Jurkat, Clone E6-1 (cell line): Measurements from ENCODE around the gene TMC8.
"Not testable (repeated sequence)": the region's sequence is repeated elsewhere in the genome, so short reads cannot be mapped to it uniquely, and the experiment has no call there.

Experiments used
- DNase-seq: peaks from one replicate; pipeline ENCODE4 v3.0.0-alpha.2; 2011; ENCODE audit warnings: low read depth, low spot score
- H3K4me3 ChIP-seq: 2 replicates; pipeline ENCODE4 v1.5.1; 2011; ENCODE audit warnings: mild to moderate bottlenecking, low read length, control low read depth, moderate library complexity

TMC8 gene

DNA sequence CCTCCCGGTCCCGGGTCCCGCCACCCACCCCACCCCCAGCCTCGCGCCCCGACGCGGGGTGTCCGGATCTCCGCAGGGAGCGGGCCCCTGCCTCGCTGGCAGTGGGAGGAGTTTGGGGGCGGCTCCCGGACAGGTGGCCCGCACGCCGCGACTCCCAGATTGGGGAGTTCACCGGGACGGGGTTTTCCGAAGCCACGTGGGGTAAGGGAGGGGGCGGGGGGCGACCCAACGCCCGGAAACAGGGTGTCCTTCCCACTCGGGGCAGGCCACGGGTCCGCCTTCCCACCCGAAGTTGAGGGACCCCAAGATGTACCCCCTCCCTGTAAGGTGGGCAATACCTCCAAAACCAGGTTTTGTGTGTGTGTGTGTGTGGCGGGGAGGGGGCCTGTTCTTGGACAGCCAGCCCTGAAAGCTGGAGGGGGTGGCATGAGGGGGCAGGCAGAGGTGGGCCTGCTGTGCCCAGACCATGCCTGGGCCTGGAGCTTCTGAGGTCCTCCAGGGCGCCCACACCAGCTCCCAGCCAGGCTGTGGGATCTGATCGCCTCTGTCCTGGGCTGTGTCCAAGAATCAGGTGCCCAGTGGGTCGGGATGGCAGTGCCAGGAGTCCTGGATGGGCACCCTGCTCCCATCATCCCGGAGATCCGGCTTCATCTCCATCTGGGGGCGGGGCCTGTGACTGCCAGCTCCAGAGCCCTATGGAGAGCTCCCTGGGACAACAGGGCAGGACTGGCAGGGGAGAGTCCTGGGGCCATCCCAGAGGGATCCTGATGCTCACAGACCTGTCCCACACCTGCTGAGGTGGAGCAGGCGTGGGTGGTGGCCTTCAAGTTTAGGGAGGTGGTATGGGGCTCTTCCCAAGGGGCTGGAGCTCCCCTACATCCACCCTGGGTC, 38.6 kb downstream of the TMC8 start:
- H3K4me3 ChIP-seq: peak overlapping the region; percentile 60
- DNase-seq: no peak

GRCh38 chr17:78170692-78171590, 40.4 kb downstream of the TMC8 start:
- no peak overlapping the region for H3K4me3 ChIP-seq
- DNase-seq: no peak

- DNase-seq, H3K4me3 ChIP-seq: not testable (repeated sequence)
These were observed 41.1 kb downstream of the TMC8 start for GRCh38 chr17:78171591-78172248.

DNA sequence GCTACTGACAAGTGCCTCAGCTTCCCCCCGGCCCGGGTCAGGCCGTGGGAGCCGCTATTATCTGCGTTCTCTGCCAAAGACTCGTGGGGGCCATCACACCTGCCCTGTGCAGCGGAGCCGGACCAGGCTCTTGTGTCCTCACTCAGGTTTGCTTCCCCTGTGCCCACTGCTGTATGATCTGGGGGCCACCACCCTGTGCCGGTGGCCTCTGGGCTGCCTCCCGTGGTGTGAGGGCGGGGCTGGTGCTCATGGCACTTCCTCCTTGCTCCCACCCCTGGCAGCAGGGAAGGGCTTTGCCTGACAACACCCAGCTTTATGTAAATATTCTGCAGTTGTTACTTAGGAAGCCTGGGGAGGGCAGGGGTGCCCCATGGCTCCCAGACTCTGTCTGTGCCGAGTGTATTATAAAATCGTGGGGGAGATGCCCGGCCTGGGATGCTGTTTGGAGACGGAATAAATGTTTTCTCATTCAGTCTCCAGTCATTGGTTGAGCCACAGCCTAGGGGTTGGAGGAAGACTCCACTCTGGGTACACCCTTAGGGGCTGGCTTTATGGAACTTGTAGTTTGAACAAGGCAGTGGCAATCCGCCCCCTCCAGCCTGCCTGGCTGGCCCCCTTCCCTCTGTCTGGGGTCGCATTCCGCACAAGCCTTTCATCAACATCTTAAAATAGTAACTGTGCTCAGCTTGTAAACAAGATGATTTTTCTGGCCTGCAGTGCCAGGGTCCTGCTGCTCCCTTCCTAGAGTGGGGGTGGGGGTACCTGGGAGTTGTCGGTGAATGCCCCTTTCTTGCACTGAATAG, 41.9 kb downstream of the TMC8 start:
- no peak overlapping the region for H3K4me3 ChIP-seq
- DNase-seq: no peak

DNA sequence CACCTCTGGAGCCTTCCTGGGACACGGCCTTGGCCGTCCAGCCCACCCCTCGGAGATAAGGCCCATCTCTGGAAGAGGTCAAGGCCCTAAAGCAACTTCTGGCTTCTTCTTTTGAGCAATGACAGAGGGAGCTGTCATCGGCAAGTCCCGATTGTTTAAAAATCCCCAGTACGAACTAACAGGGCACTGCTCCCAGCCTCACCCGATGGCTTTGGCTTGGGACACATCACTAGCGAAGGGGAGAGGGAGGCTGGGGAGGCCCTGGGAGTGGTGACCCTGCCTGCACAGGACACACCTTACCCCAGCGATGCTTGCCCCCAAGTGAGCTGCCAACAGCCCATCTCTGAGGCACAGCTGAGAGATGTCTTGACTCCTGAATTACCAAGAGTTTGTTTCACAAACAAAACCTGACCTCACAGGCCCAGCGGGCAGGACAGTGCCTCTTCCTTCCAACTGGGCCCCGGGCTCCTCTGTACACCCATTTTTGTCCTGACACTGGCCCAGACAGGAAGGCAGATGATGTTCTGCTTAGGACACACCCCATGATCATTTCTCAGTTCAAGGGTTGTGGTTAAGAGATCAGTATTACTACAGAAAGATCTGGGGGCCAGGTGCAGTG, 42.6 kb downstream of the TMC8 start:
- no peak overlapping the region for H3K4me3 ChIP-seq

DNA sequence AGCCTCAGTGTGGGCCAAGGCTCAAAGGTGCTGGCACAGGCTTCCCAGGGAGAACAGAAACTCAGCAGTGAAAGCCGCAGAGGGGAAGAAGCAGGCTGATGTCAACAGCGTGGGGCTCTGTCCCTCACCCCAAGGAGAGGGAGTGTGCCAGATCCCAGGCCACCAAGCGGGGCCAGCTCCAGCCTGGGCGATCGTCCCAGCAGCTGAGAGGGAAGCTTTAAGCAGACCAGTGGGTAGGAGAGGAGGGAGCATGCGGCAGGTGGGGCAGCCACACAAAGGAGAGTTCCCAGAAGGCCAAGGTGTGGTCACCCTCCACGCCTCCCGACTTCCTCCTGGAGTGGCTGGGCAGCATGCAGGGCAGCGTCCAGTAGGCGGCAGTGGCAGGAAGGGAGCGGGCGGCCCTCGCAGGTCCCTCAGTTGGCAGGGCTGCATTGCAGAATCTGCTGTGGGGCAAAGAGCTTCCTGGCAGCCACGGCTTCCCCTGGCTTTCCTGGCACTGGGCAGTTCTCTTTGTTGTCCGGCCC, 43.8 kb downstream of the TMC8 start:
- no peak for DNase-seq
- no peak overlapping the region for H3K4me3 ChIP-seq

More for the DNA sequence above, 42.6 kb downstream of the TMC8 start:
- peak; percentile 11 for DNase-seq

DNA sequence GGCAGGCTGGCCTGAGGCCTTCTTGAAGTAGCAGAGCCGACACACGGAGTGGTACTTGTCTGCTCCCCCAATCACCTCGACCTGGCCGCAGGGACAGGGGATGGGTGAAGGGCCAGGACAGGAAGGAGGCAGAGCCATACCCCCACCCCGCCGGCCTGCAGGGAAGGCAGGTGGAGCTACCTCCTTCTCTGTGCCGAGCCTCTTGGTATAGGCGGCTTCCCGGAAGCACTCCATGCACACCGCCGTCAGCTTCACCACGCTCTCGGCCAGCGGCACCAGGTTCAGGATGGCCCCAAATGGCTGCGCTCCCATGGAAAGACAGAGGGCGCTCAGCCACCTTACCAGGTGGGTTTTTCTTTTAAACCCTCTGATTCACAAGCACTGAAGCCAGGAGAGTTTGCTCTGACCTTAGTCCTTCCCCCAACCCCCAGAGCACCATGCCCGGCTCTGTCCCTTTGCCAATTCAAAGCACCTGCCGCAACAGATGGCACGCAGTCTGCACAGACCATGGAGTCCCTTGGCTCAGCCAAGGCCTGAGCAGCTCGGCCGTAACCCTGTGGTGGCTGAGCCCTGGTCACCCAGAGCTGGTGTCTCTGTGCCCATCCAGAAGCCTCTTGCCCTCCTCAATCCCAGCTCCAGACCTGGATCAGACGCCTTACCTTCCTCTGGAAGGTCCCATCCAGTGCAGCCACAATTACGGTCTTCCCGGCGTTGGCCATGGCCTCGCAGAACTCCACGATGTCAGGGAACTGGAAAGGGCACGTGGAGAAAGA, 44.5 kb downstream of the TMC8 start:
- DNase-seq: no peak
- H3K4me3 ChIP-seq: no peak overlapping the region

- no peak for DNase-seq
- no peak overlapping the region for H3K4me3 ChIP-seq
These were observed 45.0 kb downstream of the TMC8 start for GRCh38 chr17:78175643-78175981.

- peak; percentile 42 for DNase-seq
- no peak overlapping the region for H3K4me3 ChIP-seq
These were observed 46.0 kb downstream of the TMC8 start for GRCh38 chr17:78176548-78177025.

DNA sequence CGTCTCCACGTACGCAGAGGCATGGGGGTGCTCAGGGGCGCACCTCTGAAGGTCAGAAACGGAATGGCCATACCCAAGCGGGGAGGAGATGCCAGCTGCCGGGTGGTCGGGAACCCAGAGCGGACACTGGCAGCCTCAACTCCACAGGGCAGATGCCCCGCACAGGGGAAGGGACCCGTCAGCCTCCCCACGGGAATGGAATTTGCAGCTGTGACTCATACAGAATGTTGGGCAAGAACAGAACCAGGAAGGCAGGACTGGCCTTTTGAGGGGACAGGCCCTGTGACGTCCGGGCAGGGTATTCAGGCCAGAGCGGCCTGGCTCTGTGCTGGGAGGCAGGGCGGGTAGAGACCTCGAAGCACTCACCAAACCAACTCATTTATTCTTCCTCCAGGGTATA, 48.8 kb downstream of the TMC8 start:
- DNase-seq: no peak
- no peak overlapping the region for H3K4me3 ChIP-seq

- no peak for DNase-seq
- no peak overlapping the region for H3K4me3 ChIP-seq
These were observed 49.5 kb downstream of the TMC8 start for GRCh38 chr17:78180083-78180482.

GRCh38 chr17:78180508-78180907, 49.9 kb downstream of the TMC8 start:
- no peak for DNase-seq
- no peak overlapping the region for H3K4me3 ChIP-seq

- H3K4me3 ChIP-seq: no peak overlapping the region
These were observed 51.9 kb downstream of the TMC8 start for GRCh38 chr17:78182504-78182903.

GRCh38 chr17:78183916-78184315, 53.3 kb downstream of the TMC8 start:
- no peak for DNase-seq
- H3K4me3 ChIP-seq: no peak overlapping the region

More at GRCh38 chr17:78182504-78182903, 51.9 kb downstream of the TMC8 start:
- DNase-seq: no peak

GRCh38 chr17:78184351-78184750, 53.8 kb downstream of the TMC8 start:
- DNase-seq: no peak
- H3K4me3 ChIP-seq: no peak overlapping the region

DNA sequence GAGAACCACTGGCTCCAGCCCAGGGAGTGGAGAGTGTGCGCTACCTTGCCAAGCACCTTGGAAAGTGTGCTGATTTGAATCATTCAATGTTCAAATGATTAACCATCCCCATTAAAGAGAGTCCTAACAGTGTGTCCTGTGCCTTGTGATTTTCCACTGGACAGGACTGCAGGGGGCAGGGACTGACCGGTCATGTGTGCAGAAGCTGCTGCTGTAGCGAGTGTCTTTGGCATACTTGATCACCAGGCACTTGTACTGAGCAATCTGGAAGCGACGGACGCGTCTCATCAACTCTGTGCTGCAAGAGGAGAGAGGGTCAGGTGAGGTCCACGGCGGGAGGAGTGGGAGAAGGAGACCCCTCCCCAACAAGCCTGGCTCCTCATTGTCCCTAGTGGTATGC, 54.3 kb downstream of the TMC8 start:
- no peak for DNase-seq
- H3K4me3 ChIP-seq: no peak overlapping the region

DNA sequence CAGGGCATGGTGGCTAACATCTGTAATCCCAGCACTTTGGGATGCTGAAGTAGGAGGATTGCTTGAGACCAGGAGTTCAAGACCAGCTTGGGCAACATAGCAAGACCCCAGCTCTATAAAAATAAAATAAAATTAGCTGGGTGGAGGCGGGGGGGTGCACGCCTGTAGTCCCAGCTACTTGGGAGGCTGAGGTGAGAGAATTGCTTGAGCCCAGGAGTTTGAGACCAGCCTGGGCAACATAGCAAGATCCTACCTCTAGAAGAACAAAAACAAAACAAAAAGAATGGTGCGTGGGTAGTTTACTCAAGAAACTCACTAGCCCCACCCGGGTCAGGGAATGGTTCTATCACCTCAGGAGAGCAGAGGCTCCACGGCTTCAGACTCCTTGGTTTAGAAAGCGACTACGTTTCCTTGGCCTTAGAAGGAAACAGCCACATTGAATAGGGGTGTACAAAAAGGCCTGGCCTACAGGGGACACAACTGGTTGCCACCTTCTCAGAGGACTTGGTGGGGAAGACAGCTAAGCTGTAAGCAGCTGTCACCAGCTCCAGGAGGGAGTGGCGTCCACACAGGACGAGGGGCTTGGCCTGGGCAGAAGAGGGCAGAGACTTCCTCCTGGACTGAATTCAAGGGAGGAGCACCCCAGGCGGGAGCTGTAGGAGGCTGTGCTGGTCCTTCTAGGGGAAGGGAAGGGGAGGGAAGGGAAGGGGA, 55.6 kb downstream of the TMC8 start:
- peak overlapping the region; percentile 50 for H3K4me3 ChIP-seq
- no peak for DNase-seq
